Measurements from ENCODE around the gene CDK1. TPM values are rescaled to one million over a fixed set of nuclear protein-coding genes. Genes with fewer than 3 reads are reported as not detected.
"Not testable (repeated sequence)": the region's sequence is repeated elsewhere in the genome, so short reads cannot be mapped to it uniquely, and the experiment has no call there.

CDK1 gene
- total RNA-seq, 3 donors from 2014 or later: 0.98 to 5.0 (median 2.2) TPM

DNA sequence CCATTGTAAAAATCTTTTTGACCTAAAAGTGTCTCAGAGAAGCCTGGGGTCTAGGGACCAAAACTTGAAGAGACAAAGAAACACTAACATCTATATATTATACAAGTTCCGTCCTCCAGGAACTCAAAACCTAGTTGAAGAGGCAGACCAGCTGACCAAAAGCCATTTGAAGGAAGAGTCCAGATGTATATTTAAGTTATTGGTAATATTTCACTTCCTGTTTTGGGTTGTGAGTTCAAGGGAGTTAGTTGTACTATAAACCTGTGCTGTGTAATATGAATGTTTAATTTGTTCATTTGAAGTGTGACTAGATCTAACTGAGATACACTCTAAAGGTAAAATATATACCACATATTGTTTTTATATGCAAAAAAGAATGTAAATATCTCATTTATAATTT is 45.0 kb downstream of the CDK1 start:
- no peaks in the 10 kb centered on the region for H3K4me1 ChIP-seq
- no peak overlapping the region for H3K27ac ChIP-seq
- H3K4me3 ChIP-seq: no peak overlapping the region
- H3K9me3 ChIP-seq: no peaks in the 10 kb centered on the region
- DNase-seq (ENCODE audit: low spot score in 2 of 2): no peak
- H3K36me3 ChIP-seq: no peaks in the 10 kb centered on the region
- H3K27me3 ChIP-seq: no peaks in the 10 kb centered on the region
- intact Hi-C loops (cut with DNase I; ENCODE audit: low total_unique reads): no loop called here
- no peak for TF ChIP-seq POLR2AphosphoS5 (IDR thresholded peaks at IDR 0.05)
- no peak for TF ChIP-seq POLR2A (IDR thresholded peaks at IDR 0.05)
- TF ChIP-seq, protein P1, sequence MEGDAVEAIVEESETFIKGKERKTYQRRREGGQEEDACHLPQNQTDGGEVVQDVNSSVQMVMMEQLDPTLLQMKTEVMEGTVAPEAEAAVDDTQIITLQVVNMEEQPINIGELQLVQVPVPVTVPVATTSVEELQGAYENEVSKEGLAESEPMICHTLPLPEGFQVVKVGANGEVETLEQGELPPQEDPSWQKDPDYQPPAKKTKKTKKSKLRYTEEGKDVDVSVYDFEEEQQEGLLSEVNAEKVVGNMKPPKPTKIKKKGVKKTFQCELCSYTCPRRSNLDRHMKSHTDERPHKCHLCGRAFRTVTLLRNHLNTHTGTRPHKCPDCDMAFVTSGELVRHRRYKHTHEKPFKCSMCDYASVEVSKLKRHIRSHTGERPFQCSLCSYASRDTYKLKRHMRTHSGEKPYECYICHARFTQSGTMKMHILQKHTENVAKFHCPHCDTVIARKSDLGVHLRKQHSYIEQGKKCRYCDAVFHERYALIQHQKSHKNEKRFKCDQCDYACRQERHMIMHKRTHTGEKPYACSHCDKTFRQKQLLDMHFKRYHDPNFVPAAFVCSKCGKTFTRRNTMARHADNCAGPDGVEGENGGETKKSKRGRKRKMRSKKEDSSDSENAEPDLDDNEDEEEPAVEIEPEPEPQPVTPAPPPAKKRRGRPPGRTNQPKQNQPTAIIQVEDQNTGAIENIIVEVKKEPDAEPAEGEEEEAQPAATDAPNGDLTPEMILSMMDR (IDR thresholded peaks at IDR 0.05): no peak

DNA sequence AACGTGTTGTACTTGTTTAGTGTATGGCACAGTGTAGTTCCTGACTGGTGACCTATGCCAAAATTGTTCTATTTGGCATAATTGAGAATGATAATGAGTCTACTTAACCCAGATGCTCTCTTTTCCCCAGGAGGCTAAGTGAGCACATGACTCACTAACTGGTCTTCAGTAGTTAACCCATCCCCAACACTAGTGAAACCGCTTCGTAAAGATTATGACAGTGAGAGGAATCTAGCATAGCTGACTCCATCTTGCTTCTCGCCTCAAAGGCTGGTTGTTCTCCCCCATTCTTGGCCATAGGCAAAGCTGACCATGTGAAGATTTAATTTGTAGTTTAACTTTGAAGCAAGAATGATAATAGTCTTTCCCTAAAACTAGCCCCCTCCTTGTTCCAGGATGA is 47.2 kb downstream of the CDK1 start:
- no peak overlapping the region for H3K27ac ChIP-seq
- TF ChIP-seq, protein P1 (IDR thresholded peaks at IDR 0.05): no peak
- TF ChIP-seq POLR2A (IDR thresholded peaks at IDR 0.05) (no peak), POLR2AphosphoS5 (IDR thresholded peaks at IDR 0.05) (no peak)
- H3K27me3 ChIP-seq: no peaks in the 10 kb centered on the region
- no peaks in the 10 kb centered on the region for H3K9me3 ChIP-seq
- H3K36me3 ChIP-seq: no peaks in the 10 kb centered on the region
- no peak for DNase-seq (ENCODE audit: low spot score in 2 of 2)
- intact Hi-C loops (cut with DNase I; ENCODE audit: low total_unique reads): no loop called here
- no peak overlapping the region for H3K4me3 ChIP-seq
- H3K4me1 ChIP-seq: no peaks in the 10 kb centered on the region

DNA sequence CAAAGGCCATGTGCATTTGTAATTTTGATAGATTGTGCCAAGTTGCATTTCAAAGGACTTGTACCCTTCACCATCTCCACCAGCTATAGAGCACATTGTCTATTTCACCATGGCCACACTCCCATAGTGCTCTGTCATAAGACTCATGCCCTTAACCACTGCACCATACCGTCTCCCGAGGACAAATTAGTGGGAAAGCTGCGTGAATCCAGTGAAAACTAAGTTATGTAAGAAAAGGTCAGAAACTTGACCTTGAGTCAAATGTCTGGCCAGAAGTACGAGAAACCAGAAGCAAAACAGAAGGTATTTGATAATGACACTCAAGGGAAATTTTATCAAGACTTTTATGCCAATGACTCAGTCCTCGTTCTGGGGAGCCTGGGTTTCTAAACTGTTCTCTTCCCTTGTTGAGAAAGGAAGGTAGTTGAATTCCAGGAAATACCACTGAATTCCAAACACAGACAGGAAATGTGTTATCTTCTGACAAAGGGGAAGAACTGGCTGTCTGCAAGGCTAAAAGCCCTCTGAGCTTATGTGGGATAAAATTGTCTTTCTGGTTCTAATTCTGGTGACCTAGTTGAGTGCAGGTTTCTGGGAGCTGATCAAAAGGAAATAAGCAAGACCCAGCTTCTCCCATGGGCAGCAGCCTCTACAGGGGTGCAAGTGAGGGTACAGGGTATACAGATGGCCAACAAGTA is 49.7 kb downstream of the CDK1 start:
- no peak for TF ChIP-seq POLR2A (IDR thresholded peaks at IDR 0.05)
- TF ChIP-seq POLR2AphosphoS5 (IDR thresholded peaks at IDR 0.05): peak in 1 of 3 donors; percentile 34
- TF ChIP-seq, protein P1 (IDR thresholded peaks at IDR 0.05): no peak
- H3K27ac ChIP-seq: peak overlapping the region in 1 of 2 donors; percentile 54
- H3K4me3 ChIP-seq: no peak overlapping the region
- DNase-seq (ENCODE audit: low spot score in 2 of 2): no peak
- H3K4me1 ChIP-seq: no peaks in the 10 kb centered on the region
- no peaks in the 10 kb centered on the region for H3K27me3 ChIP-seq
- H3K36me3 ChIP-seq: no peaks in the 10 kb centered on the region
- H3K9me3 ChIP-seq: no peaks in the 10 kb centered on the region
- intact Hi-C loops (cut with DNase I; ENCODE audit: low total_unique reads): no loop called here

DNA sequence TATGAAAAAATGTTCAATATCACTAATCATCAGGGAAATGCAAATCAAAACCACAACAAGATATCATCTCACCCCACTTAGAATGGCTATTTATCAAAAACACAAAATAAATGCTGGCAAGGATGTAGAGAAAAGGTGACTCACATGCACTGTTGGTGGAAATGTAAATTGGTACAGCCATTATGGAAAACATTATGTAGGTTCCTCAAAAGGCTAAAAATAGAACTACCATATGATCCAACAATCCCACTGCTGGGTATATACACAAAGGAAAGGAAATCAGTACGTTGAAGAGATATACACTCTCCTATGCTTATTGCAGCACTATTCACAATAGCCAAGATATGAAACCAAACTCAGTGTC is 50.2 kb downstream of the CDK1 start:
- TF ChIP-seq, protein P1 (IDR thresholded peaks at IDR 0.05): no peak
- no peak for TF ChIP-seq POLR2AphosphoS5 (IDR thresholded peaks at IDR 0.05)
- TF ChIP-seq POLR2A (IDR thresholded peaks at IDR 0.05): no peak
- H3K27ac ChIP-seq: peak overlapping the region in 1 of 2 donors; percentile 54
- intact Hi-C loops (cut with DNase I; ENCODE audit: low total_unique reads): no loop called here

DNA sequence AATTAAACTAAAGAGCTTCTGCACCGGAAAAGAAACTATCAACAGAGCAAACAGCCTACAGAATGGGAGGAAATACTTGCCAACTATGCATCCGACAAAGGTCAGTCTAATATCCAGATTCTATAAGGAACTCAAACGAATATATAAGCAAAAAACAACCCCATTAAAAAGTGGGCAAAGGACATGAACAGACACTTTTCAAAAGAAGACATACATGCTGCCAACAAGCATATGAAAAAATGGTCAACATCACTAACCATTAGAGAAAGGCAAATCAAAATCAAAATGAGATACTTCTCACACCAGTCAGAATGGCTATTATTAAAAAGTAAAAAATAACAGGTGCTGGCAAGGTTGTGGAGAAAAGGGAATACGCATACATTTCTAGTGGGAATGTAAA is 53.9 kb downstream of the CDK1 start:
- H3K27ac ChIP-seq; H3K4me1 ChIP-seq; intact Hi-C loops (cut with DNase I; ENCODE audit: low total_unique reads); H3K36me3 ChIP-seq; H3K27me3 ChIP-seq; H3K4me3 ChIP-seq; DNase-seq (ENCODE audit: low spot score in 2 of 2); H3K9me3 ChIP-seq: not testable (repeated sequence)

More for the DNA sequence above, 50.2 kb downstream of the CDK1 start:
- no peak overlapping the region for H3K4me3 ChIP-seq
- H3K36me3 ChIP-seq: no peaks in the 10 kb centered on the region
- H3K9me3 ChIP-seq: no peaks in the 10 kb centered on the region
- H3K27me3 ChIP-seq: no peaks in the 10 kb centered on the region
- no peaks in the 10 kb centered on the region for H3K4me1 ChIP-seq
- no peak for DNase-seq (ENCODE audit: low spot score in 2 of 2)
